Measurements from ENCODE around the gene SEPHS1. TPM values are rescaled to one million over a fixed set of nuclear protein-coding genes. Genes with fewer than 3 reads are reported as not detected.

SEPHS1 gene
- total RNA-seq, 1 experiment from 2014 or later: 509 TPM

- TF ChIP-seq ARID4B (CRISPR knock-in tag; IDR thresholded peaks at IDR 0.05; ENCODE audit: borderline replicate concordance) (no peak), NR3C1 (CRISPR knock-in tag; conservative IDR thresholded peaks at IDR 0.05; ENCODE audit: low read depth) (no peak), ZNF317 (CRISPR knock-in tag; IDR thresholded peaks at IDR 0.05; ENCODE audit: borderline replicate concordance, low read depth) (no peak), NFE2L1 (CRISPR knock-in tag; IDR thresholded peaks at IDR 0.05) (0 out of 2 replicates have a peak, but pooled peaks have one; percentile 11), USF1 (CRISPR knock-in tag; IDR thresholded peaks at IDR 0.05) (peak; percentile 36; the same call in 1 of the 2 replicates), TEAD1 (CRISPR knock-in tag; IDR thresholded peaks at IDR 0.05) (peak; percentile 17; the same call in 1 of the 2 replicates), IRF1 (CRISPR knock-in tag; IDR thresholded peaks at IDR 0.05) (no peak), ATF6 (CRISPR knock-in tag; IDR thresholded peaks at IDR 0.05) (no peak), AFF4 (CRISPR knock-in tag; IDR thresholded peaks at IDR 0.05; ENCODE audit: borderline replicate concordance) (no peak), AR (CRISPR knock-in tag; IDR thresholded peaks at IDR 0.05) (no peak), MAX (CRISPR knock-in tag; IDR thresholded peaks at IDR 0.05) (peak; percentile 57; the same call in 1 of the 2 replicates), IRF2 (CRISPR knock-in tag; IDR thresholded peaks at IDR 0.05; ENCODE audit: borderline replicate concordance, low read depth) (no peak), NFATC4 (CRISPR knock-in tag; IDR thresholded peaks at IDR 0.05) (no peak), HMGA2 (CRISPR knock-in tag; IDR thresholded peaks at IDR 0.05) (no peak), ERG (CRISPR knock-in tag; IDR thresholded peaks at IDR 0.05) (no peak), ZBTB21 (CRISPR knock-in tag; IDR thresholded peaks at IDR 0.05; ENCODE audit: borderline replicate concordance) (no peak; the same call in 1 of the 2 replicates), E2F5 (CRISPR knock-in tag; IDR thresholded peaks at IDR 0.05) (0 out of 2 replicates have a peak, but pooled peaks have one; percentile 25), ZNF138 (CRISPR knock-in tag; conservative IDR thresholded peaks at IDR 0.05) (no peak), ATF1 (CRISPR knock-in tag; IDR thresholded peaks at IDR 0.05) (no peak)
These were observed 3.3 kb upstream of the SEPHS1 start (continued) for GRCh38 chr10:13351340-13351915.
